Renal cortex interstitium (tissue), 11 donors: Measurements from ENCODE around the gene NCAPH2. TPM values are rescaled to one million over a fixed set of nuclear protein-coding genes. Genes with fewer than 3 reads are reported as not detected.

Experiments used
- DNase-seq, 11 donors: peaks; one replicate each; pipeline ENCODE4 v3.0.0-alpha.2; 2013; ENCODE audit warnings: low read depth in 9 of 11, low spot score in 4 of 11; ENCODE audit errors: extremely low read depth in 1 of 11
- polyA plus RNA-seq, 3 donors: library from polyadenylated mRNA; unstranded; fragments of 120-200 nt; gene quantifications; one replicate each; pipeline ENCODE4 v1.2.1, GENCODE V29; 2013; ENCODE audit not compliant: insufficient read length in 3 of 3

The NCAPH2 gene
- polyA plus RNA-seq, 3 donors, result 39.6 to 53.9 (median 50.3) TPM

DNA sequence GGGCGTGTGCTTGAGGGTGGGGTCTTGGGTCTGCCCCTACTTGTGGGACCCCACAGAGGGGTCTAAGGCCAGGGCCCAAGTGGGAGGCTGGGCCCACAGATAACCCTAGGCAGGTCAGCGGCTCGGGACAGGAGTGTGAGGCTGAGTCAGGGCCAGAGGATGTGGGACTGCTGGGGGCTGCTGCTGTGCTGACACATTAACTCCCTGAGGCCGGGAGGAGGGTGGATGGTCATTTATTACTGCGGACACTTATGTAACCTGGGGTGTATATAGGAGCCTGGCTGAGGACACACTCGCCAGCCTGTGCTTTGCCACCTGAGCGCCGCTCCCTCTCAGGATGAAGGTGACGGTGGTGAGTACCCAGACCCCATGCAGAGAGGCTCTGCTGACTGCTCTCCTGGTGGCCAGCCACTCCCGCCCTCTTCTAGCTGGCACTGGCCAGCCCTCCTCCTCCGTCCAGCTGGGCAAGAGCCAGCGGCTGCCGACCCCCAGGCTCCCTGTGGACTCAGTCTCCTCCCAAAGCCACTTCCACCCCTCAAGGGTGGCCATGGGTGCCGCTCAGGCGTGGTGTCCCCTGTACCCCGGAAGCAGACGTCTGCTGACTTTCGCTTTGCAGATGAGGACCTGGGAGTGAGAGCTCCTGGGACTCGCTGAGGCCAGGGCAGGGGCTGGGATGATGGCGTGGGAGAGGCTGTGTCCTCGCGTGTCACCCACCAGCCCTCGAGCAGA lies 21.3 kb upstream of the NCAPH2 start, which contains the start of gene MIOX:
TSS of gene MIOX (plus strand) at position 299 of the 729 bp plus-strand sequence. CDS start at position 338, 39 bp downstream.
- DNase-seq, result no peak

DNA sequence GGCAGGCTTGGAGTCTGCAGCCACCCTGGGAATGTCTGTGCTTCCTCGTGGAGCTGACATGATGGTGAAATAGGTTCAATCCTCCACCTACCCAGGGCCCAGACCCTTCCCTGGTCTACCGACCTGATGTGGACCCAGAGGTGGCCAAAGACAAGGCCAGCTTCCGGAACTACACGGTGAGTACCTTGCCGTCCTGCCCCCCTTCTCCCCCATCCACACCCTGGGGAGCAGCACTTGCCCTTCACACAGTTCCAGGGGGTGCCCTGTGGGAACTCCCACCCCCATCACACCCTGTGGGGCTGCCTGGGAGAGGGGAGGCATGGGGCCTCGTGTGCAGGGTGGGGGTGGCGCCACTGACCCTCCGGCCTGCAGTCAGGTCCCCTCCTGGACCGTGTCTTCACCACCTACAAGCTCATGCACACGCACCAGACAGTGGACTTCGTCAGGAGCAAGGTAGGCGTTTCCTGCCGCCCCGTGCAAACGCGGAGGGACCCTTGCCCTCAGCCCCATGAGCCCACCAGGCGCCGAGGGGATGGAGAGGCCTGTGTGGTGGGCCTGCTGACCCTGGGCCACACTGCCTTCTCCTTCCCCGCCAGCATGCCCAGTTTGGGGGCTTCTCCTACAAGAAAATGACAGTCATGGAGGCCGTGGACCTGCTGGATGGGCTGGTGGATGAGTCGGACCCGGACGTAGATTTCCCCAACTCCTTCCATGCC lies 20.6 kb upstream of the NCAPH2 start:
- no peak for DNase-seq

DNA sequence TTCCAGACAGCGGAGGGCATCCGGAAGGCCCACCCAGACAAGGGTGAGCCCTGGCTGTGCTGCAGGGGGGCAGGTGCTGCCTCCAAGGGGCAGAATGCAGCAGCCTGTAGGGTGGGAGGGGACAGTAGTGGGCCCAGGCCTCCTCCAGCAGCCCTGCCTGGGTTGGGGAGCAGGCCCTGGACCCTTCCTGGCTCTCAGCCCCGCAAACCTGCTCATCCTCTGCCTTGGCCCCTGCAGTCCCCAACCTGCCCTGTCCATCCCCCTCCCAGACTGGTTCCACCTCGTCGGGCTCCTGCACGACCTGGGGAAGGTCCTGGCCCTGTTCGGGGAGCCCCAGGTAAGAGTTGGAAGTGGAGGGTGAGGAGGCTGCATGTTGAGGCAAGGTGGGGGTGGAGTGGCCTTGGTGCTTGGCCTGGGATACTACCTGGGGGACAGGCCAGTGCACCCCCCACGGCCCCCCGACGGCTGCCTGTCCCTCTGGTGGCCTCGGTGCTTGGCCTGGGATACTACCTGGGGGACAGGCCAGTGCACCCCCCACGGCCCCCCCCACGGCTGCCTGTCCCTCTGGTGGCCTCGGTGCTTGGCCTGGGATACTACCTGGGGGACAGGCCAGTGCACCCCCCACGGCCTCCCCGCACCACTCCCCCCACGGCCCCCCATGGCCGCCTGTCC lies 19.9 kb upstream of the NCAPH2 start:
- DNase-seq, result no peak

DNA sequence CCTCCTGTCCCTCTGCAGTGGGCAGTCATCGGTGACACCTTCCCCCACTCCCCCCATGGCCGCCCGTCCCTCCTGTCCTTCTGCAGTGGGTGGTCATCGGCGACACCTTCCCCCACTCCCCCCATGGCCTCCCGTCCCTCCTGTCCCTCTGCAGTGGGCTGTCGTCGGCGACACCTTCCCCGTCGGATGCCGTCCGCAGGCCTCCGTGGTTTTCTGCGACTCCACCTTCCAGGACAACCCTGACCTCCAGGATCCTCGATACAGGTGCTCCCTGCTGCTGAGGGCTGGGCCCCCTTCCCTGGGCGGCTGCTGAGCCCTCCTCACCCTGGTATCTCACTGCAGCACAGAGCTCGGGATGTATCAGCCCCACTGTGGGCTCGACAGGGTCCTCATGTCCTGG lies 19.1 kb upstream of the NCAPH2 start:
- DNase-seq, result no peak

DNA sequence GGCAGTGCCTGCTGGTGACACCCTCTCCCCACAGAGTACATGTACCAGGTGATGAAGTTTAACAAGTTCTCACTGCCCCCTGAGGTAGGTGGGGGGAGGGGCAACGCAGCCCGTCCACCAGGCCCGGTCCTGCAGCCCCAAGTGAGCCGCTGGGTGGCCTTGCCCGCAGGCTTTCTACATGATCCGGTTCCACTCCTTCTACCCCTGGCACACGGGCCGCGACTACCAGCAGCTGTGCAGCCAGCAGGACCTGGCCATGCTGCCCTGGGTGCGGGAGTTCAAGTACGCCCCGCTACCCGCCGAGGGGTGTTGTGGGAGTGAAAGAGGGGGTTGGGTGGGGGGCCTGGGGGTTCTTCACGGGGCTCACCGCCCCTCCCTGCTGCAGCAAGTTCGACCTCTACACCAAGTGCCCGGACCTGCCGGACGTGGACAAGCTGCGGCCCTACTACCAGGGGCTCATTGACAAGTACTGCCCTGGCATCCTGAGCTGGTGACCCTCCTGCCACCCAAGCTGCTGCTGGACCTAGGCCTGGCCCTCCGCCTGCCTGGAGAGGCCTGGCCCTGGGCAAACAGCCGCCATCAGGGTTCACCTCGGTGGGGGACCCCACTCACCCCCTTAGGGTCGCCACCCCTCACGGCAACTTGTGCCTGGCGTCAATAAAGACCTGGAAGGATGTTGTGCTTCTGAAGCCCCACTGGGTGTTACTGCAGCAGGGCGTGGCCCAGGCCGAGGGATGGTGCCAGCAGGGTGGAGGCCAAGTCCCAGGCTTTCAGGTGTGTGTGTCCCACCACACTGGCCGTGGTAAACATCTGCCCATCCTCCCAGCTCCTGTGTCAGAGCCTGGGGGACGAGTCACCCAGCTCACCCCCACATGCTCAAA lies 18.4 kb upstream of the NCAPH2 start:
- DNase-seq, result no peak

DNA sequence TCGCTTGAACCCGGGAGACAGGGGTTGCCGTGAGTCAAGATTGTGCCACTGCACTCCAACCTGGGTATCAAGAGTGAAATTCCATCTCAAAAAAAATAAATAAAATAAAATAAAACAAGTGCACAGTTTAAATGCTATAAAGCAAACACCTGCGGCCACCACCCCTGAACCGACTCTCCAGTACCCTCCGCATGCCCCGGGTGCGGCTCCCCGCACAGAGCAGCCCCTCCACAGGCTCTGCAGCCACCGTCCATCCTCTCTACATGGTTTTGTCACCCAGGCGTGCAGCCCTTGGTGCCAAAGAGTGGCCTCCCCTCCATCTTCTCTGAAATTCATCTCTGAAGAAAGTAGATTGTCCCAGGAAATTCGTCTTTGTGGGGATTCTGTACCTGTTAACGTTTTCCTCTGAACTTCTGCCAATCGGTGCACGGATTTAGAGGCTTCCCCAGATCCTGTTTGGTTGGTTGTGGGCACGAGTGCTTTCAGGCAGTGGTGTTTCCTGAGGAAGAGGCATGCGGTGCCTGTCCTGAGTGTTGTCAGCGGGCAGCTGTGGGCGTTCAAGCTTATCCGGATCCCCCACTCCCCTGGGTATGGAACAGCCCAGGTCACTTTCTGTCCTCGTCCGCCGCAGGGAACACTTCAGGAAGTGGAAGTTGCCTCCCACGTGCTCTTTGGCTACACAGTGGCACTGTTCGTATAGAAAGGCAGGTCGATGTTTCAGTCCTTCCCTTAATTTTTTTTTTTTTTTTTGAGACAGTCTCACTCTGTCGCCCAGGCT lies 17.3 kb upstream of the NCAPH2 start:
- DNase-seq, result no peak

DNA sequence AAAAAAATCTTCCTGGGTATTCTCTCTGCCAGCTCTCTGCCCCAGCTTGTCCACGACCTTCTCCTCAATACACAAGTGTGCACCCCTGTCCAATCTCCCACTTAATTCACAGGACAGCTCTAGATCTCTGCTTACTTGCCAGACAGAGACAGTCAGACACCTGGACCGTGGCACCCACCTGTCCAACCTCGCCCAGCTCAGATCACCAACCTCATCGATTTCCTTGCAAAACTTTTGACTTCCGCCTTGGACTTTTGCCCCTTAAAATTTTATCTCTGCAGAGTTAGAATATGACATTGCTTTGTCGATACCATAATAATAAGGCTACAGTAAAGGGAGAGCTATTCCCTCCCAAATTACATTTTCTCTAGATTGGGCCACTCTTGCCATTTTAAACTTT lies 10.9 kb upstream of the NCAPH2 start:
- DNase-seq, result no peak

DNA sequence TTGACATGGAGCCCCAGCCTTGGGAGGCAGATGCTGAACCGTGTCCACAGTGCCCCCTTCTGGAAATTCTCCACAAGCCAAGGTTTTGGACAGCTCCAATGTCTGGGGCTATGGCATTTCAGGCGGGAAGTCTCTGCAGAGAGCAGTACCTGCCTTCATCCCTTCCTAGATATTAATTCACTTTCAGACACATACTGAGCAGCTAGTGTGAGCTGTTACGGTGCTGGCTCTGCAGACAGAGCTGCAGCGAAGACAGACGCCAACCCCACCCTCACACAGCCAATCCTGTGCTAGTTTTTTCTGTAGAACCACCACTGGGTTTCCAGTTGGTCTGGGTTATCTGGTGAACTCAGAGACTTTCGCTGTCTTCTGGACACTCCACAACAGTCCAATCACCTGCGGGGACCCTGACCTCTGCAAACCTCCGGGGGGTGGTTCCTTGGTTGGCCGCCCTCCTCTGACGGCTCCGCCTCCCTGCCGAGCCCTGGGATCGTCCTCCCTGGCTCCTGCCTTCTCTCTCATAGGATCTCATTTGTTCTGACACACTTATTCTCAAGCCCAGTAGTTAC lies 9.6 kb upstream of the NCAPH2 start:
- peak in 1 of 11 donors; percentile 70 for DNase-seq

DNA sequence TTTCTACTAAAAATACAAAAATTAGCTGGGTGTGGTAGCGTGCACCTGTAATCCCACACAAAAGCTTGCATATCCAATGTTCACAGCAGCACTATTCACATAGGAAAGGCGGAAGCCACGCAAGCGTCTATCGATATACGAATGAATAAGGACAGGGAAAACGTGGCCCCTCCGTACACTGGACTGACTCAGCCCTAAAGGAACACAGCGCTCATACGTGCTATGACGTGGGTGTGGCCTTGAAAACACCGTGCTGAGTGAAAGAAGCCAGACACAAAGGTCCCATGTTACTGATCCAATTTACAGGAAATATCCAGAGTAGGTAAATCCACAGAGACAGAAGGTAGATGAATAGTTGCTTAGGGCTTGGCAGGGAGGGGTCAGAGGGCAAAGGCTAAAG lies 7.6 kb upstream of the NCAPH2 start:
- no peak for DNase-seq

DNA sequence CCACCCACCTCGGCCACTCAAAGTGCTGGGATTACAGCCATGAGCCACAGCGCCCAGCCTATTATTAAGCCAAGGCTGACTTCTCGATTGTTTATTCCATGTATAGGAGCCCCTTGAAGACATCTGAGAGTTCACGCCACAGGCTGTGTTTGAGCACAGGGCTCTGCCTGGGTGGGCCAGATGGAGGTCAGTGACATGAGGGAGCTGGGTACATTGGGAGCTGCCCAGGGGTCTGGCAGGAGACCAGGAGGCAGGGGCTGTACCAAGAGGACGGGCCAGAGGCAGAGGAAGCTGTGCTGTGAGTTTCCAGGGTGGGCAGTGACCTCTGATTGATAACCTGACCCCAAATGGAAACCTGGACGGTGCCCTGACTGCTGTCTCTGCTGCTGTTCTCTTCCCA lies 5.9 kb upstream of the NCAPH2 start:
- DNase-seq, result no peak

DNA sequence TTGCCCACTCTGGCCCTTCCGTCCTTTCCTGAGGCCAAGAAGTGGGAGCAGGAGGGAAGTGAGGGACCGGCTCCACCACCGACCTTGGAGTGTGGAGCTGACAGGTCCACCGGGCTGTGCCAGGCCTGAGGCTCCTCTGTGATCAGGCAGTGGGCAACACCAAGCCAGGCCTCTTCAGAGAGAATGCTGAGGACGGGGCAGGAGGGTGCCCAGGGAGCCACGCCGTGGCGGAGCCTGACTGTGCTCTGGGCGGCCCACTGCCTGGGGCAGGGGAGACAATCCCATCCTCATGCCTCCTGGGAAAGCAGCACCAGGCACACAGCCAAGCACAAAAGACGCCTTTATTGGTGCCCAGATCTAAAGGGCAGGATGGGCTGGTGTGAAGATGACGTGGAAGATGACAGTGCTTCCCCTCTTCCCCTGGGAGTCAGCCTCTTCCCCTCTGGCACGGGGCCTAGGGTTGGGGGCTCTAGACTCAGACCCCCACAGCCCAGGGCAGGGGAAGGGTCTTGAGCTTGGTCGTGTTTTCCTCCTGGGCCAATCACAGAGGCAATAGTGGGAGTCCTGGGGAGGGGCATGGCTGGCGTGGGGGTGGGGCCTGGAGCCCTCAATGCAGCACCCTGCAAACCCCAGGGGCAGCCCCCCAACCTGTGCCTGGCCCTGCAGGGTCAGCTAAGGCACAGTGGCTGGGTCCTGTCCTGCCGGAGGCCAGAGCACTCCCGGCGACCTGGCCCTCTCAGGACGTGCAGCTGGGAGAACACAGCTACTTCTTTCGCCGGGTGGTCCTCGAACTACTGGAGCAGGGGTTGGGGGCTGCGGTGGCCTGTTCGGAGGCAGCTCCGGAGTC lies 5.2 kb upstream of the NCAPH2 start:
- no peak for DNase-seq

DNA sequence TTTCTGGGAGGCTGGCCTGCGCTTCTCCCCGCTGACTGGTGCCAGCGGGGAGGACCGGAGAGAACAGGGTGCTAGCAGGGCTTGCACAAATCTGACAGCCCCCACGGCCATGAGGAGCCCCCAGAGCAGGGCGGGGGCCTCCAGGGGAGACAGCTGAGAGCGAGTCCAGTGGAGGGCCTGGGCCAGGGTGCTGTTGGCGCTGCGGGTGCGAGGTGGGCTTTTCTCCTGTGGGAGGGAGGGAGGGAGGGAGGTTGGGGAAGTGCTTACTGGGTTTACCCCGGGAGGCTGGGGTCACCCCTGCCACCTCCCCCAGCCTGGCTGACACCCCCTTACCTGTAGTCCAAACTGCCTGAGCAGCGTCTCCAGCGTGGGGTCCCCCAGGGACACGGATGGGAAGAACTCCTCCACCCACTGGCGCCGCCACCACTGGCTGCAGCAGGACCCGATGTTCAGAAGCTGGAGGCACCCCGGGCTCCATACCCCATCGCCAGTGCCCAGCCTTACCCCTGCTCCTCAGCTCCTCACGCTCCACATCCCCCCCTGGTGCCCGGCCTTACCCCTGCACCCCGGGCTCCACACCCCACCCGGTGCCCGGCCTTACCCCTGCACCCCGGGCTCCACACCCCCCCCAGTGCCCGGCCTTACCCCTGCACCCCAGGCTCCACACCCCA lies 4.4 kb upstream of the NCAPH2 start:
- DNase-seq, result no peak

DNA sequence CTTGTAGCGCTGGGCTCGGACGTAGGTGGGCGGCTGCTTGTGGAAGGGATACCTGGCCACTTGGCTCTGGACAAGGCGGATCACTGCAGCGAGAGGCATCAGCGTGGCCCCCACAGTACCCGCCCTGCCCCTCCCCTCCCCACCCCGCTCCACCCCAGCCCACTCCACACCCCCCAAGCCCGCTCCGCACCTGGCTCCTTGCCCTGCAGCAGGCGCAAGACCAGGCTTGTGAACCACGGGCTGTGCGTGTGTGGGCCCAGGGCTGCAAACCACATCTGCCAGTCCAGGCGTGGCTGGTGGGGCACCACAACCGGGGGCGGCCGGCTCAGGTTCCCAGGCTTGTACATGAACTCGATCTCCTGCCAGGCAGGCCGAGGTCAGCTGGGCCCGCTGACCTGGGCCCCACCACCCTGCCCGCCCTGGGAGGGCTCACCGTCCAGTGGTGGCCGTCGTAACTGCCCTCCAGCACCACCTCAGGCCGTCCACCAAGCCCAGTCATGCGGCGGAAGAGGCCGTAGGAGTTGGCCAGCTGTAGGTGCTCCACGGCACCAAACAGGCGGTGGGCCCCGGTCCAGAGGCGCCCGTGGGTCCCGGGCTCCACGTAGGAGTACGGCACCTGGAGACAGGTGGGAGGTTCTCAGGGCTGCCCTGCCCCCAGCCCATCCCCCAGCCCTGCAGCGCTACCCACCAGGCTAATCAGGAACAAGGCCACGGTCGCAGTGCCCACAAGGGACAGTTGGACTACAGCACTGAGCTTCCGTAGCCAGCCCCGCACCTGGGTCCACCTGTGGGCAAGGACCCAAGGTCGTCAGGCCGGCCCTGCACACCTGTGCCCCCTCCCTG lies 3.4 kb upstream of the NCAPH2 start:
- no peak for DNase-seq

DNA sequence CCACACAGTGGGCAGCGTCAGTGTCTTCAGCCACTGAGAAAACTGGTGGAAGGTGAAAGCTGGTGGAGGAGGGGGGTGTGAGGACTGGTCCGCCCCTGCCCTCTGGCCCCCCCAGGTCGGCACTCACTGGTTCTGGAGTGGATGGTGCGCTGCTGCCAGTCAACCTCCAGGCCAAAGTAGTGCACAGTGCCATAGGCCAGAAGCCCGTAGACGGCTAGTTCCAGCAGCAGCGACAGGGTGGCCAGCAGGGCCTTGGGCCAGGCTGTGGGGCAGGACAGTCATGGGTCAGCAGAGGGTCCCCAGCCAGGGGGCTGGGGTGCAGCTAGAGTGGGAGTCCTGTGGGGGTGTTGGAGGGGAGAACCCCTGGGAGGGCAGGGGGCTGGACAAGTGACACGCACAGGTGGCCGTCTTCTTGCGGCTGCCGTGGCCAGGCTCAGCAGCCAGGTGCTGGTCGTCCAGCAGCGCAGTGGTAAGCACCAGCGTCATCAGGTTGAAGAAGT lies 2.7 kb upstream of the NCAPH2 start:
- DNase-seq, result no peak

DNA sequence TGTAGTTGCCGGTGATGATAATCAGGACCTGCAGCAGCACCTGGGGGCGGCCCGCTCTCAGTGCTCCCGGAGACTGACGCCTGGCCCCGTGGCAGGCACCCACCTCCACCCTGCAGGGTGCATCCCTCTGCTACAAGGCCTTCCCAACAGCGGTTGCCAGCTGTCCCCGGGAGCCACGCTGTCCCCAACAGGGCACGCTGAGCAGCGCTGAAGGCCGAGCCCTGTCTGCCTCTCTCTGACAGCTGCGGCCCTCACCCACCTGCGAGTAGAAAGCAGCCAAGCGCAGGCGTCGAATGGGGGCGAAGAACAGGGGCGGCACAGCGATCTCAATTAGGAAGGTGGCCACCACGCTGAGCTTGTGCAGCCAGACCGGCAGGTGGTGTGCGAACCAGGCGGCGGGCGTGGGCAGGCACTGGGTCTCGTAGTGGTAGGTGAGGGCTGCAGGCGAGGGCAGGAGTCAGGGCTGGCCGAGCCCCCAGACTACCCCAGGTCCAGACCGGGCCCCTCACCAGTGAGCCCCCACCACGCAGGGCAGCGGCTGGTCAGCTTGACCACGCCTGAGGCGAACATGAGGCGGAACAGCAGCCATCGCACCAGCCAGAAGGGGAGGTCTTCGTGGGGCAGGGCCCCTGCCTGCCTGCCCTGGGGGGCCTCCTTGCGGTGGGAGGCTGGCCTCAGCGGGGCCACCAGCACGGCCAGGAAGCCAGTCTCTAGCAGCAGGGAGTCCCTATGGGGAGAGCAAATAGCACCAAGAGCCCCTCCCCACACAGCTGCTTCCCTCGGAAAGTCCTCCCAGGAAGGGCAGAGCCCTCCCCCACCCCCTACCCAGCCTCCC lies 2.0 kb upstream of the NCAPH2 start:
- DNase-seq, result no peak
